Stimulated activated CD8-positive, alpha-beta memory T cell treated with anti-CD3 and anti-CD28 coated beads, Interleukin-15, amount 100 ng/mL, for 1 hour (primary cell): ENCODE data around the gene CPB2.

Source experiments
- DNase-seq: peaks from one replicate; pipeline ENCODE4 v3.0.0-alpha.2; 2020; ENCODE audit warnings: low read depth

CPB2 gene

GRCh38 chr13:46104868-46105267 lies at the start of gene CPB2:
TSS of gene CPB2 (minus strand) at chr13:46105033. CDS start at chr13:46105009, 24 bp downstream.
- no peak for DNase-seq

- DNase-seq = no peak
These were observed 49.4 kb upstream of the CPB2 start for GRCh38 chr13:46154136-46154801.

GRCh38 chr13:46152627-46153328 lies 47.9 kb upstream of the CPB2 start:
- DNase-seq = no peak

GRCh38 chr13:46150134-46150693 lies 45.4 kb upstream of the CPB2 start:
- no peak for DNase-seq

DNA sequence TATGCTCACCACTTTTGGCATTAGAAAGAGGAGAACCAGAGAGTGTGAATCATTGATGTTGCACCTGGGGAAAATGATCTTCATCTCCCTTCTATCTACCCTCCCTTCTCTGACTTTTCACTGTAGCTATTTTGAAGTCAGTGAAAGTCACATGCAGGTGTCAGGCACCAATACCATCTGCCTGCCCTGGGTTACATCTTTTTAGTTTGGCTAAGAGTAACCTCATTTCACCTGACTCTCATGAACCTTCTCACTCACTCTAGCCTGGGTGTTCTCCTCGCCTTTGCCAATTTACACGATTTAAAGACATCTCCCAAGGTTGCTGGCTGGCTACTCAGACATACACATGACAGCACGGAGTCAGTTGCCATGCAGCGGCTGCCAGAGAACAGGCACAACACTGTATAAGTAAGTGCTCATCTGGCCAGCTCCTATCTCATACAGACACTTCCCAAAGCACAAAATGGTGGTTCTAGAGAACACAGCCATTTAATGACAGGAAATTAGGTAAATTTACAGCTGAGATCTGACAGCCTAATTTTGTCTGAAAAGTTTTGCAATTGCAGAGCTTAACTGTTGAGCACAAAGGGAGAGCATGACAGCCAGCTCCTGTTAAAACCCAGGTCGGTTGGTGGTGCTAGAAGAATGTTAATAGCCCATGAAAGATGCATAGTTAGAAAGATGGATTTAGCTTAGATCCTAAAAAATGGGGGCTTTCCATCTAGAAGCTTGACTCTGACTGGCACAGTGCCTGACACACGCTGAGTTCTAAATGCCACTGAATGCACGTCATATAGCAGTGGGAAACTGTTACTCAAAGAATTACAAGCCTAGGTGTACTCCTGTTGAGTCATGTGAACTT lies 44.7 kb upstream of the CPB2 start:
- no peak for DNase-seq

DNA sequence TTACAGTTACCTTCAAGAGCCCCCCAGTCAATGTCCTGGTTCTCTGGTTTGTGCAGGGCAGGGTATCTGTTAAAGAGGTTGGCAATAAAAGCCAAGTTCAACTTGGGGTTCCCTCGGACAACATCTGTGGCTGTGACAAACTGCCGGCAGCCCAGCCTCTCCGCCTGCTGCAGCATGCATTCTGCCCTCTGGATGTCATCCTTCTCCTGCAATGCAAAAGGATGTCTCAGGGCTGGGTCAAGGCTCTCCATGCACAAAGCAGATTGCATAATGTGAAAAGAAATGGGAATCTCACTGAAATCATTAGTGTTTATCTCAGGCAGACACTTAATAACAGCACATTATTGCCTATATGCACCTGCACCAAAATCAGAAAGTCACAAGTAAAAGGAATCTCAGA lies 42.1 kb upstream of the CPB2 start:
- no peak for DNase-seq

DNA sequence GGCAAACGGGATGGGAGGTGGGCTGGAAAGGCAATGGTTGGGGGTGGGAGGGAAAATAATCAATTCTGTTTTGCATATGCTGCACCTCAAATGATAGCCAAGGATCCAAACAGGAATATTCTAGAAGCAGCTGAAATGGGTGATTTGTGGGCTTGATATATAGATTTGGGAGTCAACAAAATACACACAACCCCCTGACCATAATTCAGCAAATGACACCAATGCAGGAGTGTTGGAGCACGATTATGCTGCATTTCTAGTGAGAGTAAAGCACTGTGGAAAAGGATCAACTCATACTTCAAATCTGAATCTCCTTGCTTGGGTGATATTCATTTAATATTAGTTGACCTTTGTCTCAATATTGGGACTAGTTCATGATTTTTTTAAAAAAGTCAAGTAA lies 41.1 kb upstream of the CPB2 start:
- DNase-seq = no peak

GRCh38 chr13:46145135-46145534 lies 40.3 kb upstream of the CPB2 start:
- no peak for DNase-seq

DNA sequence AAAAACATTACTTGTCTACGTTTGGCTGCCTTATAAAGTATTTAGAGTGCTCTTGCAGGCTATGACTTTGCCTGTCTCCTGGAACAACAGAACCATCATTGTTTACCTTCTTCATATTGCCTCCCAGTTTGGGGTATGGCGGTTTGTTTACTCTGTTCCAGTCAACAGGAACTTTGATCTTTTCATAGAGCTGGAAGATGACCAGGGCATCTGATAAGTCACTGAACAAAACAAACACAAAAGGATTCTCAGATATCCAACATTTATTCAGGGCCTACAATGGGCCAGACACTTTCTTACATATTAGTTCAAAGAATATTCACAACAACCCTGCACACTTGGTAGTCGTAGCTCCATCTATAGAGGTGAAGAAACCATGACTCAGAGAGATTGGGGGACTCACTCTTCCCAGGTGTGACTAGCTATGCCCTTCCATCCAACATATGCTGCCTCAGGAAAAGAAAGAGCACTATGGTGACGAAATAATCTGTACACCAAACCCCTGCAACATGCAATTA lies 38.4 kb upstream of the CPB2 start:
- DNase-seq = no peak

DNA sequence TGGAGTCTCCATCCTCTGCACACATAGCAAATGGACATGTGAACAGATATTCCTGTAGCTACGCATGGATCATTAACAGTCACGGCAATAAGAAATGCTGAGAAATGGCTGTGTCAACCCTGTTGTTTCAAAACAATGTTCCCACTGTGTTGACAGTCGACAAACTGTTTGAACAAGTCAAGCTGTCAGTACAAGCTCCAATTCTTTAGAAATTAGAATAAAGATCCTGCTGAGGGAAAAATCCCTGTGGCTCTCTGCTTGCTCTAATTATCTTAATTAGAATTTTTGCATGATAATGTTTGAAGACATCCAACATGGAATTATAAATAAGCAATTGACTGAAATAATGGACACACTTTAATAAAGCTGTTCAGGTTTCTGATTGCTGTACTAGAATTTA lies 37.9 kb upstream of the CPB2 start:
- DNase-seq = no peak

DNA sequence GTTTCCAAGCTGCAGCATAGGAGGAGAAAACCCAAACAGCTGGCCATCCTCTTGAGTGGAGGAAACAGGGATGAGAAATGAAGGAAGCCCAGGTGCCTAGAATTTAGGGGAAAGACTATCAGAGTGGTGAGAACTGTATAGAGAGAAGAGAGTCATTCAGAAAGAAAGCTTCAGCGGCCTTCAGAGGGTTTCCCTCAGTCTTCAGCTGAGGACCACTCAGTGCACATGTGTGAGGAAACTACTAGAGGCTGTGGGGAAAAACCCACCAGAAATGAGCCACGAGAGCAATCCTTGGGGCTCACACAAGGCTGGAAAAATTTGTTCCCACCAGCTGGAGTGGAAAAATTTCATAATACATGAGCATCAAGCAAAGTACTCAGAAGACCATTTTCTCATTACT lies 35.2 kb upstream of the CPB2 start:
- no peak for DNase-seq

- DNase-seq = no peak
These were observed 32.9 kb upstream of the CPB2 start for GRCh38 chr13:46137627-46138317.

DNA sequence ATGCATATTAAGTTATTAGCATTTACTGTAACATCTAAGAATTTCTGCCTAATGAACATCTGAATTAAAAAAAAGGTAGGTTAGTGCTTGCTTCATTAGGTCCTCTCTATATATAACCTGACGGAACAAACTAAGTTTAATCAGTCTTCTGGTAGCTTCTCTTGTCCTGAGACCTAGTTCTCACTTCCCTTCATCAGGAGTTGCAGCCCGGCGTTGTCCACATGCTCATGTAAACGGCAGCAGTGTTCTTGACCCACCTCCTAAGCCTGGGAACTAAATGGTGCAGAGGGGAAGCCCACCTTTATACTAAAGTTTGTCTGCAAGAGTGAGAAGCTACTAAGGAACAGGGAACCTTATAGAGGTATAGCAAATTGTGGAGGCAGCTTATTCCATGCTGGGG lies 31.9 kb upstream of the CPB2 start:
- DNase-seq = no peak

DNA sequence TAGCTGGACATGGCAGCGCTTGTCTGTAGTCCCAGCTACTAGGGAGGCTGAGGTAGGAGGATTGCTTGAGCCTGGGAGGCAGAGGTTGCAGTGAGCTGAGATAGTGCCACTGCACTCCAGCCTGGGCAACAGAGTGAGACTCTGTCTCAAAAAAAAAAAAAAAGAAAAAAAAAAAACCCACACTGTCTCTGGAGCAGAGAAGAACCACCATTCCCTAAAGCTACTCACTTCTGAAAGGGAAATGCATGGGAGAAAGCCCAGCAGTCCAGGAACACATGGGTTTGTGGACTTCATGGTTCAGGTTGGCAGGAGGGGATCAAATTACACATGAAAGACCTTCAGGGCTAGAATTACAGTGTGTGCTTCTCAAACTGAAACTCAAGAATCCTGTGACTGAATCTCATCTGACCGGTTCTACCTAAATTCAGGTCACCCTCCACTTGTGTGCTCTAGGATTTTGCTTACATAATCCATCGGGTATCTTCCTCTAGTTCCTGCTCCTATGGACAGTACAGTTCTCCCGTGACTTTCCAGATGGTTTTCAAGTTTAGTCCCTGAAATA lies 30.2 kb upstream of the CPB2 start:
- DNase-seq = no peak

GRCh38 chr13:46134494-46134893 lies 29.7 kb upstream of the CPB2 start:
- DNase-seq = no peak

DNA sequence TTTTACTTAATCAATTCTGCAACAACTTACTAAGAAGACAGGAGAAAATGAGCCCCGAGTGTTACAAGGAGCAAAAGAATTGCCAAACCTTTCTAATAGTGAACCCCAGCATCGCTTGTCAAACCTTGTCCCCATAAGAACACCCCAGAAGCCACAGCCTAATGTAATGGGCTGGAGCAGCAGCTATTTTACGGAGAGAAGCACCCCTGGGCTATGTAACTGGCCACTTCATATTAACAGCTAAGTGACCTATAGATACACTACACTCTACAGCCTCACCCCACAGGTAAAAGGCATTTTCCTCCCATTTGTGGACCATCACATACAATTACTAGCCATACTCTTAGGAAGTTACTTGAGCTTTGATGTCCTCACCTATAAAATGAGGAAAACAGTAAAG lies 27.3 kb upstream of the CPB2 start:
- no peak for DNase-seq

GRCh38 chr13:46131705-46132104 lies 26.9 kb upstream of the CPB2 start:
- DNase-seq = no peak

- no peak for DNase-seq
These were observed 25.3 kb upstream of the CPB2 start for GRCh38 chr13:46129955-46130618.

DNA sequence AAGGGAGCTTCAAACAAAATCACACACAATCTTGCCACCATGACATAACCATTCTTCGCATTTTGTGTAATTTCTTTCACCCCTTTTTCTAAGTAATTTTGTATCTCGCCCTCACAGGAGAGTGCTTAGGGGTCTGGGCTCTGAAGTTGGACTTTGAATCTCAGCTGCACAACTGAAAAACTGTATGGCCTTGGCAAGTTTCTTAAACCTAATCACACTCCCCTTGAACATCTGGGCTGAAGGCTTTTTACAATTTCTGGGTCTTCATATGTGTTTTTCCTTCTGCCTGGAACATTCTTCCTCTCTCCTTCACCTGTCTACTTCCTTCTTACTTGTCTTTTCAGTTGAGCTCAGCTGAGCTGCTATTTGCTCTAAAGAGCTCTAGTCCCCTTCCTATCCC lies 24.3 kb upstream of the CPB2 start:
- no peak for DNase-seq

GRCh38 chr13:46127358-46128023 lies 22.7 kb upstream of the CPB2 start:
- DNase-seq = no peak
